ENCODE measurements around the gene MGAT3.

GRCh38 chr22:39448205-39449054 is 8.4 kb upstream of the MGAT3 start:
- TF ChIP-seq CTCF (conservative IDR thresholded peaks at IDR 0.05 in 1 of 2, IDR thresholded peaks at IDR 0.05 in 1 of 2; ENCODE audit: extremely low read depth in 1 of 2, insufficient read depth in 1 of 2, low read depth in 1 of 2, low read length in 2 of 2) (no peak), EZH2 (IDR thresholded peaks at IDR 0.05; ENCODE audit: borderline replicate concordance, low read length) (no peak)

Data from mammary epithelial cell (primary cell).